ENCODE measurements around the gene ATAD2B.

DNA sequence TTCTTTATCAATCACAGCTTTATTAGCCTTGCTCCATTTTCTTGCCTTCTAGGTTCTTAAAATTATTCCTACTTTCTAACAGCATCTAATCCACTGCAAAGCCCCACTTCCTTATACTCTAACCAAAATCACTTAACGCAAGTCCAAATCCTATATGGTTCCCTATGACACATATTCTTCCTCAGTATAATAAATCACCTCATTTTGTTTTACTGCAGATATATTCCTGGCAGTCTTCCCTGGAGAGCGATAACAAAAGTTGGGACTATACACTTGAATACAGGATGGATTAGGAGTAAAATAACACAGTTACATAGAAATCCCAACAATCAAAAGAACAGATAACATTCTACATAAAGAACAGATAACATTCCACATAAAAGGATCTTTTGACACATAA, 144.8 kb downstream of the ATAD2B start:
- TF ChIP-seq POLR2A (IDR thresholded peaks at IDR 0.05) (no peak), CTCF (IDR thresholded peaks at IDR 0.05) (no peak)
